ENCODE data around the gene CCDC187.

CCDC187 gene

DNA sequence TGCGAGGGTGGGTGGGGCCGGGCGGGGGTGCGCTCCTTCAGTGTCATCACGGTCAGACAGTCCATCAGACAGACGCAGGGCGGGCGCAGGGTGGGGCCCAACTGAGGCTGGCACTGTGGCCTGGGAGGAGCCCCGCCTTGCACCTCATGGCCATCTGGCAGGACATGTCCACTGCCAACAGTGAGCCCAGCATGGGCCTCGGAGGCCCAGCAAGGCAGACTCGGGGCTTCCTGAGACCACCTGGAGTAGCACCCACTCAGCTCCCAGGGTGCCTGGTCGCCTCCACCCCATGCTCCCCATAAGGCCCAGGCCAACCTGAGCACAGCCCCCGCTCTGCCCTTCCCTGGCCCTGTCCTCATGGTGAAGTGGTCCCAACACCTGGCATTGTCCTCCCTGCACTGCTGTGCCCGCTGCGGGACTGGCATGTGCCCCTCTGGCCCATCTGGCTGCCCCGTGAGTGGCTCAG, 14.9 kb upstream of the CCDC187 start:
- peaks cover 8% of the 10 kb centered on the region for H3K4me1 ChIP-seq (ENCODE audit: insufficient read depth, insufficient read length)
- no peak overlapping the region for H3K9ac ChIP-seq (ENCODE audit: insufficient read length, low read depth)
- no peak for DNase-seq (ENCODE audit: low read depth, low spot score)
- H3K4me3 ChIP-seq (ENCODE audit: insufficient read length, low read depth) = no peak overlapping the region
- H3K9me3 ChIP-seq (ENCODE audit: insufficient read depth, low read length) = peaks cover 21% of the 10 kb centered on the region
- no peaks in the 10 kb centered on the region for H3K36me3 ChIP-seq (ENCODE audit: insufficient read depth, insufficient read length, low read length)
- no peaks in the 10 kb centered on the region for H3K27me3 ChIP-seq (ENCODE audit: insufficient read depth, insufficient read length)
- TF ChIP-seq ZNF274 (IDR thresholded peaks at IDR 0.05; ENCODE audit: low read depth, low read length) = no peak

- Histone ChIP-seq H3K4me3 (ENCODE audit: insufficient read length, low read depth) (no peak overlapping the region), H3K9me3 (ENCODE audit: insufficient read depth, low read length) (peaks cover 21% of the 10 kb centered on the region), H3K4me1 (ENCODE audit: insufficient read depth, insufficient read length) (peaks cover 8% of the 10 kb centered on the region), H3K9ac (ENCODE audit: insufficient read length, low read depth) (peak overlapping the region; percentile 44), H3K36me3 (ENCODE audit: insufficient read depth, insufficient read length, low read length) (no peaks in the 10 kb centered on the region), H3K27me3 (ENCODE audit: insufficient read depth, insufficient read length) (no peaks in the 10 kb centered on the region)
- TF ChIP-seq SUZ12 (IDR thresholded peaks at IDR 0.05; ENCODE audit: extremely low read depth, insufficient read depth, insufficient read length) (no peak), ZNF274 (IDR thresholded peaks at IDR 0.05; ENCODE audit: low read depth, low read length) (no peak), YY1 (IDR thresholded peaks at IDR 0.05; ENCODE audit: insufficient read depth, insufficient read length) (no peak)
- no peak for DNase-seq (ENCODE audit: low read depth, low spot score)
These were observed 14.3 kb upstream of the CCDC187 start for GRCh38 chr9:136318111-136318775.

DNA sequence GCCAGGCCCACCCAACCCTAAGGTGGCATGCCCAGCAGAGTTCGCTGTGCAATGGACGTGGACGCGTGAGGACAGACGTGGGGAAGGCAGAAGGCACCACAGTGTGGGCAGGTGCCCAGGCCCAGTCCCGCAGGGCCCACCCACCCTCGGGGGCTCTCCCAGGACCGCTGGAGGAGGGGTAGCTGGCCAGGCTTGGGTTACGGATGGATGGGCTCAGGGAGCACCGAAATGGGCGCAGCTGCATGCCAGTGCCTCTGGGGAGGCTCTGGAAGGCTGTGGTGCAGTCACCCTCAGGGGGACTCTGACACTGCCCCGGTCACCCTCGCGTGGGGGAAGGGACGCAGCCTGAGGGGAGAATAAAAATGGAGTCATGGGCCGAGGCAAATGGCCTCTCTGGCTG, 13.8 kb upstream of the CCDC187 start:
- Histone ChIP-seq H3K4me3 (ENCODE audit: insufficient read length, low read depth) (no peak overlapping the region), H3K27me3 (ENCODE audit: insufficient read depth, insufficient read length) (no peaks in the 10 kb centered on the region), H3K36me3 (ENCODE audit: insufficient read depth, insufficient read length, low read length) (no peaks in the 10 kb centered on the region), H3K9ac (ENCODE audit: insufficient read length, low read depth) (no peak overlapping the region), H3K4me1 (ENCODE audit: insufficient read depth, insufficient read length) (peaks cover 8% of the 10 kb centered on the region), H3K9me3 (ENCODE audit: insufficient read depth, low read length) (peaks cover 21% of the 10 kb centered on the region)
- no peak for DNase-seq (ENCODE audit: low read depth, low spot score)
- TF ChIP-seq SUZ12 (IDR thresholded peaks at IDR 0.05; ENCODE audit: extremely low read depth, insufficient read depth, insufficient read length) = no peak
- no peak for TF ChIP-seq ZNF274 (IDR thresholded peaks at IDR 0.05; ENCODE audit: low read depth, low read length)
- TF ChIP-seq YY1 (IDR thresholded peaks at IDR 0.05; ENCODE audit: insufficient read depth, insufficient read length) = no peak

DNA sequence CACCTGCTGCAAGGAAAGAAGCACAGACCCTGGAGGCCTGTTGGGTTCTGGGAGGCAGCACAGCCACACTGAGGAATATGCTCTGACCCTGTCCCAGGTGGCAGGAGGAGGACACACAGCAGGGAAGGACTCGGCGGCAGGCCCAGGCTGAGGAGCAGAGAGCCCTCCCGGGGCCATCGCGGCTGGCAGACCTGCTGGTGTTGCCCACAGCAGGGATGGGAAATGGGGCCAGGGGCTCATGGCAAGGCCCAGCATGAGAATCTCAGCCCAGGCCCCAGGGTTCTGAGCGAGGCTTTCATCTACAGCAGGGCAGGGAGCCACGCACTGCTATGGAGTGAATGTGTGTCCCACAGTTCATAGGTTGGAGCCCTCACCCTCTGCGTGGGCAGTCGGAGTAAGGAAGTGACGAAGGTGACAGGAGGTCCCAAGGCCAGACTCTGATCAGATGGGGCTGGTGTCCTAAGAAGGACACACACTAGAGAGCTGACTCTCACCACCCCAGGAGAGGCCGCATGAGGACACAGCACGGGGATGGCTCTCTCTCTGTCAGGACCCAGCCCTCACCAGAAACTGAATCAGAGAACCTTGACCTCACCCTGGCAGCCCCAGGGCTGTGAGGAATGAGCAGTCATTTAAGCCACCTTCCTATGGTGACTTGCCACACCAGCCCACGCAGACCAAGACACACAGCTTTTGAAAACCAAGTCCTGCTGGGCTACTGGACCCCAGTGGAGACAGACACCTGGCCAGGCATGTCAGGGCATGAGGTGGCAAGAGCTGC, 13.2 kb upstream of the CCDC187 start:
- Histone ChIP-seq H3K9me3 (ENCODE audit: insufficient read depth, low read length) (peaks cover 21% of the 10 kb centered on the region), H3K4me3 (ENCODE audit: insufficient read length, low read depth) (no peak overlapping the region), H3K27me3 (ENCODE audit: insufficient read depth, insufficient read length) (no peaks in the 10 kb centered on the region), H3K36me3 (ENCODE audit: insufficient read depth, insufficient read length, low read length) (no peaks in the 10 kb centered on the region), H3K4me1 (ENCODE audit: insufficient read depth, insufficient read length) (peaks cover 8% of the 10 kb centered on the region), H3K9ac (ENCODE audit: insufficient read length, low read depth) (no peak overlapping the region)
- DNase-seq (ENCODE audit: low read depth, low spot score) = no peak
- TF ChIP-seq YY1 (IDR thresholded peaks at IDR 0.05; ENCODE audit: insufficient read depth, insufficient read length) (no peak), SUZ12 (IDR thresholded peaks at IDR 0.05; ENCODE audit: extremely low read depth, insufficient read depth, insufficient read length) (no peak), ZNF274 (IDR thresholded peaks at IDR 0.05; ENCODE audit: low read depth, low read length) (no peak)

- H3K4me3 ChIP-seq (ENCODE audit: insufficient read length, low read depth) = no peak overlapping the region
These were observed 12.4 kb upstream of the CCDC187 start for GRCh38 chr9:136316271-136316751.

GRCh38 chr9:136314944-136315343, 11.1 kb upstream of the CCDC187 start:
- Histone ChIP-seq H3K36me3 (ENCODE audit: insufficient read depth, insufficient read length, low read length) (no peaks in the 10 kb centered on the region), H3K27me3 (ENCODE audit: insufficient read depth, insufficient read length) (no peaks in the 10 kb centered on the region), H3K4me3 (ENCODE audit: insufficient read length, low read depth) (no peak overlapping the region), H3K9ac (ENCODE audit: insufficient read length, low read depth) (no peak overlapping the region), H3K4me1 (ENCODE audit: insufficient read depth, insufficient read length) (peaks cover 14% of the 10 kb centered on the region), H3K9me3 (ENCODE audit: insufficient read depth, low read length) (peaks cover 21% of the 10 kb centered on the region)
- no peak for TF ChIP-seq SUZ12 (IDR thresholded peaks at IDR 0.05; ENCODE audit: extremely low read depth, insufficient read depth, insufficient read length)
- TF ChIP-seq ZNF274 (IDR thresholded peaks at IDR 0.05; ENCODE audit: low read depth, low read length) = no peak
- TF ChIP-seq YY1 (IDR thresholded peaks at IDR 0.05; ENCODE audit: insufficient read depth, insufficient read length) = no peak
- DNase-seq (ENCODE audit: low read depth, low spot score) = no peak

More at GRCh38 chr9:136316271-136316751, 12.4 kb upstream of the CCDC187 start:
- peaks cover 21% of the 10 kb centered on the region for H3K9me3 ChIP-seq (ENCODE audit: insufficient read depth, low read length)
- peaks cover 10% of the 10 kb centered on the region for H3K4me1 ChIP-seq (ENCODE audit: insufficient read depth, insufficient read length)
- TF ChIP-seq ZNF274 (IDR thresholded peaks at IDR 0.05; ENCODE audit: low read depth, low read length) = no peak
- no peak for TF ChIP-seq SUZ12 (IDR thresholded peaks at IDR 0.05; ENCODE audit: extremely low read depth, insufficient read depth, insufficient read length)
- DNase-seq (ENCODE audit: low read depth, low spot score) = no peak
- no peaks in the 10 kb centered on the region for H3K36me3 ChIP-seq (ENCODE audit: insufficient read depth, insufficient read length, low read length)
- no peaks in the 10 kb centered on the region for H3K27me3 ChIP-seq (ENCODE audit: insufficient read depth, insufficient read length)
- no peak overlapping the region for H3K9ac ChIP-seq (ENCODE audit: insufficient read length, low read depth)

- Histone ChIP-seq H3K36me3 (ENCODE audit: insufficient read depth, insufficient read length, low read length) (no peaks in the 10 kb centered on the region), H3K9me3 (ENCODE audit: insufficient read depth, low read length) (peaks cover 21% of the 10 kb centered on the region), H3K27me3 (ENCODE audit: insufficient read depth, insufficient read length) (no peaks in the 10 kb centered on the region), H3K4me1 (ENCODE audit: insufficient read depth, insufficient read length) (peaks cover 14% of the 10 kb centered on the region), H3K4me3 (ENCODE audit: insufficient read length, low read depth) (no peak overlapping the region), H3K9ac (ENCODE audit: insufficient read length, low read depth) (no peak overlapping the region)
- TF ChIP-seq YY1 (IDR thresholded peaks at IDR 0.05; ENCODE audit: insufficient read depth, insufficient read length) = no peak
- TF ChIP-seq SUZ12 (IDR thresholded peaks at IDR 0.05; ENCODE audit: extremely low read depth, insufficient read depth, insufficient read length) = no peak
- no peak for TF ChIP-seq ZNF274 (IDR thresholded peaks at IDR 0.05; ENCODE audit: low read depth, low read length)
- no peak for DNase-seq (ENCODE audit: low read depth, low spot score)
These were observed 10.1 kb upstream of the CCDC187 start for GRCh38 chr9:136314056-136314416.

Measured in NT2/D1 (cell line).